Ramos (cell line): ENCODE results near the gene RNLS.
"Not testable (repeated sequence)": the region's sequence is repeated elsewhere in the genome, so short reads cannot be mapped to it uniquely, and the experiment has no call there.

Source experiments
- in situ Hi-C: fragments of 300-500 bp; cut with MboI; formaldehyde crosslinking; loops from one replicate; pipeline ENCODE4 v1.14.3; 2022; ENCODE audit warnings: low sequenced_read_pairs; ENCODE audit not compliant: unreplicated experiment

RNLS gene

DNA sequence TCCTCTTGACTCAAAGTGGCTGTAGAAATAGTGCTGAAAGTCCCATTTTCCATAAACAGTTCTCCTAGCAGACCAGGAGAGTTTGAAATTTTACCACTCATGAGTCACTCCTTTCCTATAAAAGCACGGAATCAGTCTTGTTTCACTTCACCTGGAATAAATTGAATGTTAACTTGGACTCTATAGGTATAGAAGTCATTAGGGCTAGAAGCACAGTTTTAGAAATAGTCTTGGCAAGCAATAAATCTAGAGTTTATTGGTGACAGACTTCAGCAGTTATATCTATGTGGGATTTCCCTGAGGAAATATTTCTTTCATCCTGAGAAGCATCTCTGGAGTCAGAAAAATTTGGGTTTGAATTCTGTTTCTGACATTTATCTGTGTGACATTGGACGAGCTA lies 212.4 kb downstream of the RNLS start:
- in situ Hi-C loops = no loop called here

DNA sequence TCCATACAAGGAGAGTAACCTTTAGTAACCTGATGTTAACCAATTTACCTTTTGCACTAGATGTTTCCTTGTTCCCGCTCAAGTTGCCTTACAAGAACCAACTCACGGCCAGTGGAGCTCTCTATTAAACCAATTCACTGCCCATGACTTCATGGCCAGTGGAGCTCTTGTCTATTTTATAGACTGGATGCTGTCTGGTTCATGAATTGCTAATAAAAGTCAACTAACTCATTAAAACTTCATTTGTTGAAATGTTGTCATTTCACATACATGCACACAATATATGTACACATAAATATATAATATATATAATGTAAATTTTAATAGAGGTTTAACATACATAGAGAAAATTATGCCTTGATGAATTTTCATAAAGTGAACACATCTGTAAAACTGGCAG lies 216.3 kb downstream of the RNLS start:
- in situ Hi-C loops = no loop called here

DNA sequence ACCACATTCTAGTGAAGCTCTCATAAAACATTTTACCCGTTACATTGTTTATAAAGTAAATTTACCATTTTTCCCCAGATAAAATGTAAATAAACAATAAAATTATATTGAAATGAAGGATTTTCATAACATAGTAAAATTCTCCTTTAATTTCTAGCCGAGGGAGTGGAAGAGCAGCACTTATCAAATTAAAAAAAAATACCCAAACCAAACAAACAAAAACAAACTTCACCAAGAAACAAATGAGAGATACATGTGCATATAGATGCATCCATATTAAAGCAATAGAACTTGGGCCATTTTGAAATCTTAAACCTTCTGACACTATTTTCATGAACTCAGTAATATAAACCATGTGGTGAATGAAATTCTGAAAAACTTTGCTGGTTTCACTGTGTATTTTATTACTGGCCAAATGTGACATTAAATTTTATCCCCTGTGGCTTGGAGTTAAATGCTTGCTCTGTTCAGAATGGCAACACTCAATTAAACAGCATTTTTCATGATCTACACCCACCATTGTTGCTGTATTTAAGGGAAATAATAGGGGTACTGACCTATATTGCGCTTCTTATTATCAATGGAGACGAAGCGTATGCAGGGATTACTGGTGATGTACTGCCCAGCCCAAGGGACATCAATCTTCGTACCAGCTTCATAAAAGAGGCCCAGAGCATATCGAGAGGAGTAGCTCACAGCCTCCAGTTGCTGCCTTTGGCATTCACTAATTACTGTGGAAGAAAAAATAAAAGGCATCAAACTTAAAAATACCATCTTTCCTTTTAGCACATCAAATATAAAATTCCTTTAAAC lies 220.9 kb downstream of the RNLS start:
- in situ Hi-C loops = no loop called here

DNA sequence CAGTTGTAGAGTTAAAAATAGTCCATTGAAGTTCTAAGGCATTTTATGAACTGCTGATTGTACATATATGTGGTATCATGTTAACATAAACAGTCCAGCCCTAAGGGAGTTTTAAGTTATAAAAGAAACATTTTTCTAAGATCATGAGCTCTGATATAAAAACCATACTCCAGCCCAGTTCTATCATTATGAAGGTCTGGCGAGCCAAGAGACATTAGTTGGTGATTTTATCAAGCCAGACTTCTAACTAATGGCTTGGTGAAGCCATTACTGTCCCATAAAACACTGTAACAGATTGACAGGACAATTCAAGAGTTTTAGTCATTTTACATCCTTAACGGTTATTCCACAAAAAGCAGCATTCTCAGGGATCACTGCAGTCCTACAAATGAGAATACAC lies 221.6 kb downstream of the RNLS start:
- in situ Hi-C loops = no loop called here

DNA sequence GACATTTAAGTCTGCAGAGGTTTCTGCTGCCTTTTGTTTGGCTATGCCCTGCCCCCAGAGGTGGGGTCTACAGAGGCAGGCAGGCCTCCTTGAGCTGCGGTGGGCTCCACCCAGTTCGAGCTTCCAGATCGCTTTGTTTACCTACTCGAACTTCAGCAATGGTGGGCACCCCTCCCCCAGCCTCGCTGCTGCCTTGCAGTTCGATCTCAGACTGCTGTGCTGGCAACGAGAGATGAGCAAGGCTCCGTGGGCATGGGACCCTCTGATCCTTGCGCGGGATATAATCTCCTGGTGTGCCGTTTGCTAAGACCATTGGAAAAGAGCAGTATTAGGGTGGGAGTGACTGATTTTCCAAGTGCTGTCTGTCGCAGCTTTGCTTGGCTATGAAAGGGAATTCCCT lies 227.4 kb downstream of the RNLS start:
- in situ Hi-C loops = not testable (repeated sequence)

DNA sequence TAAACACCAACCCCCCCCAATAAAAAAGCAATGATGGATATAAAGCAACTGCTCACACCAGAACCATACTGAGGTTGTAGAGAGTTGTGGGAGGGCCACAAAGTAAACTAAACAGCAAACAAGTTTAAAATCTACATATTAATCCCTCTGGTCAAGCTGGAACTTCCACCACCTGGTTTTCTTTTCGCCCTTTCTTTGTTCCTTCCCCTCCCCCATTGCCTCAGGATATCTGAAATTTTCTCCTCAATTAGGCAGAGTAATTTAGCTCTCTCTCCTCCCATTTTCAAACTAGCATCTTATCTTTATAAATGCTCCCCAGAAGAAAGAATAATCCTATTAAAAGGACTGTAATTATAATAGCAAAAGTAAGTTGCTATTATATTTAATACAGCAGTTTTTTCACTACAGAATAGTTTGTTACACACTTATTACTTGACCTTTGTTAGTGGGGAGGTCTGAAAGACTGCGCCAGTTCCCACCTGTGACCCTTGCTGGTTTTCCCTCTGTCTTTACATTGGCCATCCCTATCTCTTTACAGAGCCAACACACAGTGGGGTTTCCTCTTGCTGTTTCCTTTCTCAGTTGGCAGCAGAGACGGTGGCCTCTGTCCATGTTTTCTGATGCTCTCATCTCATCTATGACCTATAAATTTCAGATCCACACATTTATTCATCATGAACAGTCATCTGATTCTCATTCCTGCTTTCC lies 235.4 kb downstream of the RNLS start:
- in situ Hi-C loops = no loop called here

DNA sequence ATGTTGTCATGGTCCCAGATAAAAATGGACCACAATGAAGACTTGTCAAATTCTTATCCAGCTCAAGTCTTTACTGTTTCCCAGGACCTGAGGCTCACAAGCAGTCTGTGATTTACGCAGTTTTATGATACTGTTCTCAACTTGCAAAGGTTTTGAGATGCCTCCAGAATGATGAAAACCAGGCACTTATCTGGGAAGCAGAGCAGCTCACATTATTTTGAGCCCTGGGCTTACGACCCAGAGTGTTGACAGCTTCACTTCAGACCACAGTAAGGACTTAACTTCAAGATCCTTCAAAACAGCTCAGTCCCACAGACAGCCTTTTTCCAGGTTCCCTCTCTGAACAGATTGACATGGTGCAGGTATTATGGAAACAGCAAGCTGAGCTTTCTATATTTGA lies 236.1 kb downstream of the RNLS start:
- in situ Hi-C loops = no loop called here

DNA sequence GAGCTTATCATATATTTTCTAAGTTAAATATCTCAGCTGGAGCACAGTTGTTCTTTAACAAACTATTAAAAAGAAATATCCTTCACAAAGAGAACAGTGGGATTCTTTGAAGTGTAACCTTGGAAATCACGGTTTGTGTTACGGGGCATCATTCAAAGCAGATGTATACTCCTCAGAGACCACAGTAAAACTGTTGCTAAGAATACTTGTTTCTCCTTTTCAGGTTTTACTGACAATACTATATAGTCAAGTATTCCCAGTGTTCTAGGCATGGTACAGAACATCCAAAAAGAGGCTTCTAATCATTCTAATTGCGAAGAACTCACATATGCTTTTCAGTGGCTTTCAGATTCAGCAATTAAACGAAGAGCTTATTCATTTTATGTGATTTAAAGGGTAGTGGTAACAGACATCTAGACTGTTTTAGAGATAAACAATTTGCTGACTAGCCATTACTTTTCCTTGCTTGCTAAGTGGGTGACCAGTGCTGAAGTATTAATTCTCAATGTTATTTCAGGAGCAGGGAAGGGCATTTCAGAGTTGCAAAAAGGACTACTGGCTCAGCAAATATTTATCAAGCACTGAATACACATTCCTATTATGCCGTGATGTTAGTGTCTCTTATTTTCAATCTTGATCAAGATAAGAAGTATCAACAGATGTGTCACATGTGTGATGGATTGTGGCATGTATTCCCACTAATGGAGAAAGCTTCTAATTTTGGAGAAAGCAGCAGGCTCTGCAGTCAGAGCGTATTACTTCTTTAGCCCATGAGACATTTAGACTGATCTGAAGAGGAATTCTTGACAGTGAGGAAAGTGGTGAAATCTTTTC lies 236.8 kb downstream of the RNLS start:
- in situ Hi-C loops = no loop called here

DNA sequence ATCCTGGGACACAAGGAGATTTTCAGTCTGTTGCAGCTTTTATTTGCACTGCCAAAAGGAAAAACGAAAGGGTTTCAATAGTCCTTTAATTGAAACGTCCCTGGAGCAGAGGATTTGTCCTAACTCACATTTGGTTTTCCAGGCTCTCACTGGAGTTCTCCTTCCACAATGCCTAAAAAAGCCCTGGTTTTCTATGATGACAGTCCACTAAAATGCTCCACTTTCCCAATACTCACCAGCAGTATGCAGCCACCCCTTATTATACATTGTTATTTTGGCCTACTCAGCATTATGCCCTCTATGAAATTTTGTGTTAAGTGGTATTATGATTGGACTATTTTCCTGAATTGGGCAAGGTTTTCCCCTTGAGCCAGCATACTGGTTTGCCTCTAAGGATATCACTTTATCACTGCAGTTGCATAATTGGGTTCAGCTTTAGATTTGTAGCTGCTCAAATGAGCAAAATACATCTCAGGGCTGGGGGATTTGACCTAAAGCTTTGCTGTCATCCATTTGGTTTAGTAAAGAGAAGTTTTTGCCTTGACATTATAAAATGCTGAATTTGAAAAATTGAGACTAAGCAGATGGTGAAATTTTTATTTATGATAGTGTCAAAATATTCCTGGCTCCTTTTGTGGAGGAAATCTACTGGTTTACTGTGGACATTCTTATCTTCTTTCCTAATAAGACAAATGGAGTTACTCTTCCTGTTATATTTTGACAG lies 239.2 kb downstream of the RNLS start:
- in situ Hi-C loops = no loop called here

DNA sequence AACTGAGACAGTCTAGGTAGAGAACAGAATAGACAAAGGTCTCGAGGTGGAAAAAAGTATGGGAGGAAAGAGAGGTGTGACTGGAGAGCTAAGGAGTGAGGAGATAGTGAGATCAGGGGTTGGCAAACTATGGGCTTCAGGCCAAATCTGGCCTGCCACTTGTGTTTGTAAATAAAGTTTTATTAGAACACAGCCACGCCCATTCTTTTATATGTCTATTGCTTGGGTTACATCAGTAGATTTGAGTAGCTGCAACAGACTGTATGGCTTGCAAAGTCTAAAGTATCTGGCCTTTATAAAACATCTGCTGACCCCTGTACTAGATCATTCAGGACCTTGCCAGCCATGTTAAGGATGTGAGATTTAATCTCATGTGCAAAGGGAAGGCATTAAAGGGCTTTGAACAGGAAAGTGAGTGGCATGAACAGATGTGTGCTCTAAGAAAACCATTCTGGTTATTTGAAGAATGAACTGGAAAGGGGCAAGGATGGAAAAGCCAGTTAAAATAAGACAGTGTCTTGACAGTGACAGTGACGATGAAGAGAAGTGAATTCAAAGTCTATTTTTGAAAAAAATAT lies 240.3 kb downstream of the RNLS start:
- in situ Hi-C loops = no loop called here

DNA sequence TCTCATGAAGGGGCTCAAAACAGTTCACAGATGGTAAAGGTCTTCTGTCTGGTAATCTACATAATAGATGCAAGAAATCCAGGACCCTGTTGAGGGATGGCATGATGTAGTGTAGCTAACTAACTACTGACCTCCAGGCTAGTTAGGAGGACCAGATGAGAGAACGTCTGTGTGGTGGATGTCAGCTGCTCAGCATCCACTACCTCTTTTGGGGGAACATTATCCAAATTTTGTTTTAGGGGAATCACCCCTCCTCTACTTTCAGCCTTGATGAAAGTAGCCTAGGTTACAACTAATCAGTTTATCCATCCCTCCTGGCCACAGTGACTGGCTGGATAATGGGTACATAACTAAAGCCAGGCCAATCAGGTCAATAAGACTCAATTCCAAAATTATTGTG lies 246.0 kb downstream of the RNLS start:
- in situ Hi-C loops = no loop called here

DNA sequence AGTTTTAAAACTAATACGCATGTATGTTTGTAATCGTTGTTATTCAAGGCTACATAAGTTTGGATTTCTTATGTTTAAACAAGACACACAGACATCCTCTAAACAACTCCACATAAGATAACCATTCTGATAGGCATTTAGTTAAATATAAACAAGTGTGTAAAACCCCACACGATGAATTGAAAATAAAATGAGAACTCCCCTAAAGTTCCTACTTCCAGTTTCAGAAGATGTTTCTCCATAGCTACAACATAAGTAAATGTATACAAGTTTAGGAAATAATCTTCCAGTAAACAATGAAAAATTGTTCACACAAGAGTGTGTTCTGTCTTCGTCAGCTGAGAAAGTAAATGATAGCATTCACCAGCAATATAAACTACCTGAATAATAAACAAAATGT lies 246.8 kb downstream of the RNLS start:
- in situ Hi-C loops = no loop called here

DNA sequence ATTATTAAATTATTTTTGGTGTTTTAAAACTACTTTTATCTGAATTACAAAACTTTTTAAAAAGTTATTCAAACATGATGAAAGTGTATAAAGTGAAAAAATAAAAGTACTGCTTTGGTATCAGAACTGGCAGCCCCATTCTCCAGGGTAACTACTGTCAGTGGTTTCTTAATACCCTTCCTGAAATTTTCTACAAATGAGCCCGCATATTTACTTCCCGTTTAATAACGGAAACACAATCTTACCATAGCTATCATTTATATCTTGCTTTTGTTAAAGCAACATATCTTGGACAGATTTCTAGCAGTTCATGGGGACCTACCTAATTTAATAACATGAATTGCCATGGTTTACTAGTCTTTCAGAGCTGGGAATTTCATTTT lies 249.9 kb downstream of the RNLS start:
- in situ Hi-C loops = no loop called here

DNA sequence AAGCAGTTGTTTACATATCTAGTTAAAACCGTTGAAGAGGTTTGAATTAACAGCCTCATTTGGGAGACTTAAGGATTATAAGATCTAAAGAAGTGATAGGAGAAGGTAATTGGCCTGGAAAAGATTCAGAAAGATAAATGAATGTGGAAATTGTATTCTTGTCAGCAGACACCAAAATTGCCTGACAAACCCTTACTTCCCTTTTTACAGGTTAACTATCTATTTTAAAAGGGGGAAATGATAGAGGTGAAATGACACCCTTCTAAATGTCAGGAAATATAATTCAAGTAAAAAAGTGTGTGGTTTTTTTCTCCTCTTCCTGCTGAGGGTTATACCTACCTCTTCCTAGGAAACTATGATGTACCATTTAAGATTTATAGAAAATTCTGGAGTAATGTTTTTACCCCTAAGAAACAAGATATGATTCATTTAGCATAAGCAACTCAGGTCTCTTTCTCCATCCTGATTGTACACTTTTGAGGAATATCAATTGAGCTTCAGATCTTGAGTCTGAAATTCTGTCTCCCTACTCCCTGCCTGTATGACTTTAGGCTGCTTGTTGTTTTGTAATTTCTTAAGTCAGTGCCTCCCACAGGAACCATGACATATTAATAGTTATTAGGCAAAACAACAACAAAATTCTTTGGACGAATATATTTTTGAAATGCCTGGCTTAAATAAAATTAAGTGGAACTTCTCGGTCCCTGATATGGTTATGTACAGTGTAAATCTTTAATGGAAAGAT lies 250.4 kb downstream of the RNLS start:
- in situ Hi-C loops = no loop called here

DNA sequence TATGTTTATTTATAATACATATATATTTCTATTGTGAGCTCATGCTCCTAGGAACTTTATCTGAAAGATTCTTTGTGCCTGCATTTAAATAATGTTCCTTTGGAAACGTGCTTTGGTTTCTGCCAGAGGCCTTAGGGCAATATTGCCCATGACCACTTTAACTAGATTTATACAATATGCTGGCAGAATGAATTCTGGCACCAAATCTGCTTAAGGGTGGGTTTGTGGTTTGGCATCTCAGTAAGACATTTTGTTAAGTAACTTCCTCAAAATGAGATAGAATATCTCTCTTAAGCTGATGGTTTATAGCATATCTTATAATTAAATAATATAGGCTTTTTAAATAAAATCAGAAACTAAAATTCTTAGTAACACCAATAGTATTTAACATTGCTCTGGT lies 252.9 kb downstream of the RNLS start:
- in situ Hi-C loops = no loop called here

DNA sequence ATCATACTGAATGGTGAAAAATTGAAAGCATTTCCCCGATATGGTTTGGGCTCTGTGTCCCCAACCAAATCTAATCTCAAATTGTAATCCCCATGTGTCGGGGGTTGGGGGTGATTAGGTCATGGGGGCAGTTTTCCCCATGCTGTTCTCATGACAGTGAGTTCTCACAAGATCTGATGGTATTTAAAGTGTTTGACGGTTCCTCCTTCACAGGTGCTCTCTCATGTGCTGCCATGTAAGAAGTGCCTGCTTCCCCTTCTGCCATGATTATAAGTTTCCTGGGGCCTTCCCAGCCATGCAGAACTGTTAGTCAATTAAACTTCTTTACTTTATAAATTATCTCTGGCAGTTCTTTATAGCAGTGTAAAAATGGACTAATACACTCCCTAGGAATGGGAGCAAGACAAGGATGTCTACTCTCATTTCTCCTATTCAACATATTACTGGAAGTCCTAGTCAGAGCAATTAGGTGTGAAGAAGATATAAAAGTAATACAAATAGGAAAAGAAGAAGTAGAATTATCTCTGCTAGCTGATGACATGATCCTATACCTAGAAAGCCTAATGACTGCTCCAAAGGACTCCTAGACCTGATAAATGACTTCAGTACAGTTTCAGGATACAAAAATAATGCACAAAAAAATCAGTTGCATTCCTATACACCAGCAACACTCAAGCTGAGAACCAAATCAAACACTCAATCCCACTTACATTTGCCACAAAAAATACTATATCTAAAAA lies 260.6 kb downstream of the RNLS start:
- in situ Hi-C loops = no loop called here

DNA sequence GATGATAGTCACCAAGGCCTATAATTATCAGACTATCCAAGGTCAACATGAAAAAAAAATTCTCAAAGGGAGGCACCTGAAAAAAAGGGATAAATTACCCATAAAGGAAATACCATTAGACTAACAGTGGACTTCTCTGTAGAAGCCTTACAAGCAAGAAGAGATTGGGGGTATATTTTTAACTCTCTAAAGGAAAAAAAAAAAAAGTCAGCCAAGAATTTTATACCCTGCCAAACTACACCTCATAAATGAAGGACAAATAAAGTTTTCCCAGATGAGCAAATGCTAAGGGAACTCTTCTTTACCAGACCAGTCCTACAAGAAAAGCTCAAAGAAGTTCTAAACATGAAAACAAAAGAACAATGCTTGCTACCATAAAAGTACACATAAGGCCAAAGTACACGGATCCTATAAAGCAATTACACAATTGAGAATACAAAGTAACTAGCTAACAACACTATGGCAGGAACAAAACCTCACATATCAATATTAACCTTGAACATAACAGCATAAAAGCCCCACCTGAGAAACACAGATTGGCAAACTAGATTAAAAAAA lies 263.1 kb downstream of the RNLS start:
- in situ Hi-C loops = no loop called here

DNA sequence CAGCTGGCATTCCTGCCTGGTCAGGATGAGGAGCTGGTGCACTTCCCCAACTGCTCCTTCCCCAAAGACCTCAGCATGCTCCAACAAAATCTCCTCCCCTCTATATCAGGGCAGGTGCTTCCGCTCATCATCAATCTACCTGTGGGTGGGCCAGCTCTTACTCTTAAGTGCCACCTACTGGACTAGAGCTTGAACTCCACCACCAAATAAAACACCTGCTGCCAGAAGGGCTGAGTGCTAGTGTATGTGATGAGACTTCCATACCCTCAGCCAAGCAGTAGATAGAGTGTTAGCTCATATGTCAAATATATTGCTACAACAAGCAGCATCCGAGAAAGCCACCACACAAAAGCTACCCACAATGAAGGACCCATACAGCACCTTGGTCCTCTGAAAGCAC lies 264.3 kb downstream of the RNLS start:
- in situ Hi-C loops = no loop called here
